22Rv1 (cell line): Measurements from ENCODE around the gene PACRG.

Experiments
- CTCF ChIP-seq: fragments of 450-650 bp; IDR thresholded peaks from 2 replicates; pipeline ENCODE4 v1.5.1; 2017; ENCODE audit warnings: mild to moderate bottlenecking
- ZFX ChIP-seq: fragments of 450-650 bp; IDR thresholded peaks from 2 replicates; pipeline ENCODE4 v1.6.1; 2017; ENCODE audit warnings: antibody characterized with exemption, borderline replicate concordance

- TF ChIP-seq CTCF (no peak), ZFX (no peak)
Observed at GRCh38 chr6:162728706-162729105, 932 bp downstream of the PACRG start.
